ENCODE data around the gene DSTYK.

The DSTYK gene

GRCh38 chr1:205124726-205125125 is 86.8 kb downstream of the DSTYK start:
- no peak for DNase-seq (ENCODE audit: low spot score)

GRCh38 chr1:205122489-205122882 is 89.0 kb downstream of the DSTYK start:
- DNase-seq (ENCODE audit: low spot score) = no peak

DNA sequence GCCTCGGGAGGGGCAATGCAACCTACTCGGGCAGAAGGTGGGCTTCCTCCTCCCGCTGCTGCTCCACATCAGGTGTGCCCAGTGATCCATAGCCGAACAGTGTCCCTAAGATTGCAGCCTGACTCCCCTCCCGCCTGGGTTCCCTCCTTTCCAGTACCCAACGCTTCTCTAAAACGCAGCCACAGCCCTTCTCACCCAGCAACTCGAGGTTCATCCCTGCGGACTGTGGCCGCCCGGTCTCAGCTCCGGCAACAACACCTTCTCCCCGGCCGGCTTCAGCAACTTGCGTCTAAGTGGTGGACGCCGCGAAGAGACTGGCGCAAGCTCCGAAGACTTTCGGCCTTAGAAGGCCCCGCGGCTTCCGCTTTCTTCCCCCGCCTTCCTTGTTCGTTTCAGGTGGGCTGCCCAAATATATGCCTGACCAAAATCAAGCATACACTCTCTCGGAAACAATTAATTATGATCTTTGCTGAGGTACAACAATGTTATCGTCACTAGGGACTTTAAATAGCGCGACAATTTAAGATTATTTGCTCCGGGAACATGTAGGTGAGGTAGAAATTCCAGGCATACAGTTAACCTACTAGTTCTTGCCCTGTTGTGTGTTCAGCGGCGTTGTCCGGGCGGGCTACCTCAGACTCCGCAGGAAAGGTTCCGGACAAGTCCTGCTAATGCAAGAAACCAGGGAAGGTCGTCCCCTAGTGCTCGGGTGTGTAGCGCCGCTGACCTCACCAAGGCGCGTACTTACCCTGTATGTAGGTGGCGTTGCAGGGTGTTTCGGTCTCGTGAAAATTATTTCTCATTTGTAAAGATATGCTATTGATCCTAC is 89.6 kb downstream of the DSTYK start, which contains the start of gene RBBP5:
Gene RBBP5, minus strand, starts transcription at position 319 of the 829 bp plus-strand sequence. Its CDS starts 105 bp downstream, at position 214.
- DNase-seq (ENCODE audit: low spot score) = peak; percentile 95

GRCh38 chr1:205118752-205119151 is 92.8 kb downstream of the DSTYK start:
- no peak for DNase-seq (ENCODE audit: low spot score)

DNA sequence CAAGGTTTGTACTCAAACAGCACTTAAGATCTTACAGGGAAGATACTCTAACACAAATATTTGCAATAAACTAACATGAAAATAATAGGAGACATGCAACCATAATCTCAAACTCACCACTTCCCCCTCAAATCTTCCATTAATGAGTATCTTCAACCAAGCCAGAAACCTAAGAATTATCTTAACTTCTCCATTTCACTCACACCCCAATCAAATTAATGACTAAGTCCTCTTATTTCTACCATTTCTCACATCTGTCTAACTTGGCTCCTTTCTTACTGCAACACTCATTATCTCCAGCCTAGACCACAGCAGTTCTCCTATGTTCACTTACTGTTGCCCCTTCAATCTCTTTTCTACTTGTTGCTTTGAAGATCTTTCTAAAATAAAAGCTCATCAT is 100.1 kb downstream of the DSTYK start:
- no peak for DNase-seq (ENCODE audit: low spot score)

GRCh38 chr1:205109711-205110110 is 101.8 kb downstream of the DSTYK start:
- DNase-seq (ENCODE audit: low spot score) = no peak

GRCh38 chr1:205109269-205109668 is 102.2 kb downstream of the DSTYK start:
- DNase-seq (ENCODE audit: low spot score) = no peak

DNA sequence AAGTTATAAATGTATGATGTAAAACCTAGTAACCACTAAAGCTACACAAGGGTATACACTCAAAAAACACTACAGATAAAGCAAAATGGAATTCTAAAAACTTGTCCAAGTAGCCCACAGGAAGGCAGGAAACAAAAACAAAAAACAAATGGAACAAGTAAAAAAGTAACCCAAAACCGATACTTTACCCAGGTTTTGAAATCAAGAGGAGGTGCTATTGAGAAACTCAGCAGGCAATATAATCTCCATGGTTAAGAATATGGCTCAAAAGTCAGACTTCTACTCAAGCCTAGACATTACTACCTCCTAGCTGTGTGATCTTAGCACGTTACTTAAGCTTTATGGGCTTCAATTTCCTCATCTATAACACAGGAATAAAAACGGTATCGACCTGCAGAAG is 103.0 kb downstream of the DSTYK start:
- no peak for DNase-seq (ENCODE audit: low spot score)

DNA sequence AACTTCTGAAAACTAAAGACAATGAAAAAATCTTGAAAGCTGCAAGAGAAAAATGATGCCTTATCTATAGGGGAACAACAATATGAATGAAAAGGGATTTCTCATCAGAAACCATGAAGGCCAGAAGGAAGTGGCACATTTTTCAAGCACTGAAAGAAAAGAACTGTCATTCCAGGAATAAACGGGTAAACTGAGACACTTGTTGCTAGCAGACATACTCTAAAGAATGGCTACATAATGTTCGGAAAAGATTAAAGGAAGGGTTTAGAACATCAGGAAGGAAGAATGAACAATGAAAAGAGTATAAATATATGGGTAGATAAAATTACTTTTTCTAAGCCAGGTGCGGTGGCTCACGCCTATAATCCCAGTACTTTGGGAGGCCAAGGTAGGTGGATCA is 104.2 kb downstream of the DSTYK start:
- no peak for DNase-seq (ENCODE audit: low spot score)

GRCh38 chr1:205102404-205102803 is 109.1 kb downstream of the DSTYK start:
- no peak for DNase-seq (ENCODE audit: low spot score)

GRCh38 chr1:205098242-205098641 is 113.3 kb downstream of the DSTYK start:
- DNase-seq (ENCODE audit: low spot score) = no peak

DNA sequence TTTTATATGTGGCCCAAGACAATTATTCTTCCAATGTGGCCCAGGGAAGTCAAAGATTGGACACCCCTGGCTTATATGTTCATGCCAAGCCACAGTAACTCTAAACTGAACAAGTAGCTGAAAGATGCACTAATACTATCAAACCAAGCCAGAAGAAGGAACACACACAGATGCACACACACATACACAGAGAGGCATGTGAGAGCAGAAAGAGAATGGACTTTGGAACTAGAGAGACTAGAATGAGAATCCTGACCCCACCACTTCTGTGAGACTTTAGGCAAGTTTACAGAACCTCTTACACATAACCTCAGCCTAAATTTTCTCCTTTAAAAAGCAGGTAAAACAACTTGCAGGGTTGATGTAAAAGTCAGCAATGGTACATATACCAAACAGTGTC is 116.1 kb downstream of the DSTYK start:
- DNase-seq (ENCODE audit: low spot score) = no peak
